ENCODE data around the gene EN2.
"Not testable (repeated sequence)": the region's sequence is repeated elsewhere in the genome, so short reads cannot be mapped to it uniquely, and the experiment has no call there.

The EN2 gene

GRCh38 chr7:155424301-155425010 lies 33.5 kb upstream of the EN2 start:
- intact Hi-C loops (cut with DNase I) = no loop called here

GRCh38 chr7:155425011-155425340 lies 33.0 kb upstream of the EN2 start:
- intact Hi-C loops (cut with DNase I) = no loop called here
- DNase-seq = no peak

More at GRCh38 chr7:155424301-155425010, 33.5 kb upstream of the EN2 start:
- no peak for DNase-seq

GRCh38 chr7:155425887-155426286 lies 32.0 kb upstream of the EN2 start:
- no peak for DNase-seq

GRCh38 chr7:155426543-155427410 lies 31.2 kb upstream of the EN2 start:
- intact Hi-C loops (cut with DNase I) = no loop called here

More at GRCh38 chr7:155425887-155426286, 32.0 kb upstream of the EN2 start:
- intact Hi-C loops (cut with DNase I) = no loop called here

GRCh38 chr7:155427411-155428038 lies 30.4 kb upstream of the EN2 start:
- no peak for DNase-seq
- intact Hi-C loops (cut with DNase I) = no loop called here

More at GRCh38 chr7:155426543-155427410, 31.2 kb upstream of the EN2 start:
- DNase-seq = no peak

GRCh38 chr7:155428171-155428834 lies 29.6 kb upstream of the EN2 start:
- DNase-seq = no peak
- intact Hi-C loops (cut with DNase I) = no loop called here

GRCh38 chr7:155429651-155430050 lies 28.3 kb upstream of the EN2 start:
- no peak for DNase-seq
- intact Hi-C loops (cut with DNase I) = no loop called here

GRCh38 chr7:155430606-155431005 lies 27.3 kb upstream of the EN2 start:
- DNase-seq = no peak

GRCh38 chr7:155431231-155431630 lies 26.7 kb upstream of the EN2 start:
- intact Hi-C loops (cut with DNase I) = no loop called here
- DNase-seq = no peak

More at GRCh38 chr7:155430606-155431005, 27.3 kb upstream of the EN2 start:
- intact Hi-C loops (cut with DNase I) = no loop called here

- intact Hi-C loops (cut with DNase I) = no loop called here
- no peak for DNase-seq
Measured at GRCh38 chr7:155431711-155432110, 26.2 kb upstream of the EN2 start.

- intact Hi-C loops (cut with DNase I) = no loop called here
- DNase-seq = no peak
Measured at GRCh38 chr7:155435110-155435509, 22.8 kb upstream of the EN2 start.

GRCh38 chr7:155437836-155438235 lies 20.1 kb upstream of the EN2 start:
- intact Hi-C loops (cut with DNase I) = no loop called here
- DNase-seq = no peak

- no peak for DNase-seq
- intact Hi-C loops (cut with DNase I) = no loop called here
Measured at GRCh38 chr7:155438777-155439176, 19.2 kb upstream of the EN2 start.

GRCh38 chr7:155439311-155440017 lies 18.5 kb upstream of the EN2 start:
- no peak for DNase-seq

GRCh38 chr7:155440018-155440410 lies 17.9 kb upstream of the EN2 start:
- no peak for DNase-seq
- intact Hi-C loops (cut with DNase I) = no loop called here

More at GRCh38 chr7:155439311-155440017, 18.5 kb upstream of the EN2 start:
- intact Hi-C loops (cut with DNase I) = no loop called here

GRCh38 chr7:155441856-155442255 lies 16.1 kb upstream of the EN2 start:
- no peak for DNase-seq
- intact Hi-C loops (cut with DNase I) = no loop called here

GRCh38 chr7:155444746-155445145 lies 13.2 kb upstream of the EN2 start:
- no peak for DNase-seq
- intact Hi-C loops (cut with DNase I) = no loop called here

- intact Hi-C loops (cut with DNase I); DNase-seq: not testable (repeated sequence)
Measured at GRCh38 chr7:155445606-155446005, 12.3 kb upstream of the EN2 start.

- DNase-seq = no peak
Measured at GRCh38 chr7:155447603-155448002, 10.3 kb upstream of the EN2 start.

More at GRCh38 chr7:155447603-155448002, 10.3 kb upstream of the EN2 start:
- intact Hi-C loops (cut with DNase I) = no loop called here
